GM11168 (cell line): ENCODE measurements around the gene MTHFD1L.

Source experiments
- in situ Hi-C: fragments of 300-500 bp; cut with MboI; formaldehyde crosslinking; loops from one replicate; pipeline ENCODE4 v1.12.0; 2022; ENCODE audit warnings: low sequenced_read_pairs; ENCODE audit not compliant: unreplicated experiment

Gene MTHFD1L

GRCh38 chr6:150863213-150863928, 2.1 kb upstream of the MTHFD1L start:
- in situ Hi-C loops, result no loop called here

GRCh38 chr6:150865043-150865405, 478 bp upstream of the MTHFD1L start:
- in situ Hi-C loops, result no loop called here

GRCh38 chr6:150866147-150866990, 867 bp downstream of the MTHFD1L start:
- in situ Hi-C loops, result no loop called here

- in situ Hi-C loops, result no loop called here
Observed at GRCh38 chr6:150866991-150867501, 1.5 kb downstream of the MTHFD1L start.

GRCh38 chr6:150868759-150869158, 3.3 kb downstream of the MTHFD1L start:
- in situ Hi-C loops, result no loop called here

GRCh38 chr6:150874179-150874578, 8.7 kb downstream of the MTHFD1L start:
- in situ Hi-C loops, result no loop called here

GRCh38 chr6:150875841-150876240, 10.3 kb downstream of the MTHFD1L start:
- in situ Hi-C loops, result no loop called here

- in situ Hi-C loops, result no loop called here
Observed at GRCh38 chr6:150876598-150876997, 11.1 kb downstream of the MTHFD1L start.

GRCh38 chr6:150877928-150878327, 12.4 kb downstream of the MTHFD1L start:
- in situ Hi-C loops, result no loop called here

GRCh38 chr6:150878347-150879213, 13.1 kb downstream of the MTHFD1L start:
- in situ Hi-C loops, result no loop called here

GRCh38 chr6:150880336-150880735, 14.8 kb downstream of the MTHFD1L start:
- in situ Hi-C loops, result no loop called here

GRCh38 chr6:150881911-150882481, 16.5 kb downstream of the MTHFD1L start:
- in situ Hi-C loops, result no loop called here

GRCh38 chr6:150883521-150883920, 18.0 kb downstream of the MTHFD1L start:
- in situ Hi-C loops, result no loop called here

- in situ Hi-C loops, result no loop called here
Observed at GRCh38 chr6:150886155-150886554, 20.7 kb downstream of the MTHFD1L start.

GRCh38 chr6:150887978-150888563, 22.6 kb downstream of the MTHFD1L start:
- in situ Hi-C loops, result no loop called here

- in situ Hi-C loops, result loop anchor here (10.0 kb wide), 1 partner anchor 444 kb away; no protein-coding TSS in a partner anchor
Observed at GRCh38 chr6:150890346-150890745, 24.8 kb downstream of the MTHFD1L start.

- in situ Hi-C loops, result loop anchor here (10.0 kb wide), 1 partner anchor 443 kb away; no protein-coding TSS in a partner anchor
Observed at GRCh38 chr6:150891888-150892485, 26.5 kb downstream of the MTHFD1L start.

GRCh38 chr6:150894191-150894744, 28.8 kb downstream of the MTHFD1L start:
- in situ Hi-C loops, result loop anchor here (10.0 kb wide), 1 partner anchor 441 kb away; no protein-coding TSS in a partner anchor
